A549 (cell line): Measurements from ENCODE around the gene ISCU.

ENCODE experiments used
- CTCF ChIP-seq: fragments of >200 bp; sonication (Bioruptor Twin); formaldehyde crosslinking; IDR thresholded peaks from 3 replicates; pipeline ENCODE4 v1.5.1; 2016
- E2F6 ChIP-seq: IDR thresholded peaks from 2 replicates; pipeline ENCODE4 v1.6.1; 2012; ENCODE audit warnings: low read depth, borderline replicate concordance
- EP300 ChIP-seq, 2 experiments: fragments of >200 bp; sonication (Bioruptor Twin); formaldehyde crosslinking; IDR thresholded peaks; 2 replicates in 1 of 2; 3 replicates in 1 of 2; pipeline ENCODE4 v1.6.1; 2016 to 2017
- HOXA7 ChIP-seq: fragments of 250-450 bp; sonication (Bioruptor Pico); IDR thresholded peaks from 2 replicates; pipeline ENCODE4 v1.5.0; 2020; ENCODE audit warnings: mild to moderate bottlenecking, moderate library complexity
- MAX ChIP-seq: IDR thresholded peaks from 2 replicates; pipeline ENCODE4 v1.6.1; 2012
- MYC ChIP-seq: IDR thresholded peaks from 2 replicates; pipeline ENCODE4 v1.6.1; 2012; ENCODE audit warnings: mild to moderate bottlenecking, inconsistent platforms, low read length, improper control_type of control experiment, borderline replicate concordance
- NR3C1 ChIP-seq: fragments of >200 bp; sonication (Bioruptor Twin); formaldehyde crosslinking; IDR thresholded peaks from 3 replicates; pipeline ENCODE4 v1.6.1; 2017
- PHF8 ChIP-seq: fragments of 200-600 bp; sonication (generic); IDR thresholded peaks from 2 replicates; pipeline ENCODE4 v1.6.1; 2016; ENCODE audit warnings: low read depth, mild to moderate bottlenecking, antibody characterized with exemption, moderate library complexity, borderline replicate concordance
- POLR2A ChIP-seq: IDR thresholded peaks from 2 replicates; pipeline ENCODE4 v1.6.1; 2012; ENCODE audit warnings: mild to moderate bottlenecking, low read length
- POLR2AphosphoS2 ChIP-seq: conservative IDR thresholded peaks from 2 replicates; pipeline ENCODE4 v1.6.1; 2012; ENCODE audit warnings: low read length, improper control_type of control experiment, inconsistent platforms
- RAD21 ChIP-seq, 2 experiments: fragments of >200 bp in 1 of 2; sonication (Bioruptor Twin) in 1 of 2; formaldehyde crosslinking in 1 of 2; IDR thresholded peaks in 1 of 2; conservative IDR thresholded peaks in 1 of 2; 2 replicates in 1 of 2; 3 replicates in 1 of 2; pipeline ENCODE4 v1.6.1; 2012 to 2018; ENCODE audit warnings: inconsistent platforms in 1 of 2
- RARB ChIP-seq: fragments of 250-450 bp; sonication (Bioruptor Pico); IDR thresholded peaks from 2 replicates; pipeline ENCODE4 v1.8.0; 2021; ENCODE audit warnings: mild to moderate bottlenecking, moderate library complexity
- TF ChIP-seq, protein P1 (sequence below): fragments of 200-600 bp; sonication (generic); IDR thresholded peaks from 2 replicates; pipeline ENCODE4 v1.6.1; 2016; ENCODE audit warnings: antibody characterized with exemption, mild to moderate bottlenecking, moderate library complexity
- TF ChIP-seq, protein P2 (sequence below): fragments of 450-650 bp; IDR thresholded peaks from 2 replicates; pipeline ENCODE4 v1.6.1; 2014; ENCODE audit warnings: antibody characterized with exemption

- TF ChIP-seq CTCF (no peak), RARB (CRISPR knock-in tag) (no peak), MYC (no peak), POLR2A (no peak), NR3C1 (no peak), POLR2AphosphoS2 (no peak), EP300 (IDR thresholded peaks at IDR 0.05) (no peak), MAX (no peak), E2F6 (no peak), HOXA7 (CRISPR knock-in tag) (no peak), RAD21 (conservative IDR thresholded peaks at IDR 0.05 in 1 of 2, IDR thresholded peaks at IDR 0.05 in 1 of 2) (no peak), PHF8 (no peak)
- TF ChIP-seq, protein P1, sequence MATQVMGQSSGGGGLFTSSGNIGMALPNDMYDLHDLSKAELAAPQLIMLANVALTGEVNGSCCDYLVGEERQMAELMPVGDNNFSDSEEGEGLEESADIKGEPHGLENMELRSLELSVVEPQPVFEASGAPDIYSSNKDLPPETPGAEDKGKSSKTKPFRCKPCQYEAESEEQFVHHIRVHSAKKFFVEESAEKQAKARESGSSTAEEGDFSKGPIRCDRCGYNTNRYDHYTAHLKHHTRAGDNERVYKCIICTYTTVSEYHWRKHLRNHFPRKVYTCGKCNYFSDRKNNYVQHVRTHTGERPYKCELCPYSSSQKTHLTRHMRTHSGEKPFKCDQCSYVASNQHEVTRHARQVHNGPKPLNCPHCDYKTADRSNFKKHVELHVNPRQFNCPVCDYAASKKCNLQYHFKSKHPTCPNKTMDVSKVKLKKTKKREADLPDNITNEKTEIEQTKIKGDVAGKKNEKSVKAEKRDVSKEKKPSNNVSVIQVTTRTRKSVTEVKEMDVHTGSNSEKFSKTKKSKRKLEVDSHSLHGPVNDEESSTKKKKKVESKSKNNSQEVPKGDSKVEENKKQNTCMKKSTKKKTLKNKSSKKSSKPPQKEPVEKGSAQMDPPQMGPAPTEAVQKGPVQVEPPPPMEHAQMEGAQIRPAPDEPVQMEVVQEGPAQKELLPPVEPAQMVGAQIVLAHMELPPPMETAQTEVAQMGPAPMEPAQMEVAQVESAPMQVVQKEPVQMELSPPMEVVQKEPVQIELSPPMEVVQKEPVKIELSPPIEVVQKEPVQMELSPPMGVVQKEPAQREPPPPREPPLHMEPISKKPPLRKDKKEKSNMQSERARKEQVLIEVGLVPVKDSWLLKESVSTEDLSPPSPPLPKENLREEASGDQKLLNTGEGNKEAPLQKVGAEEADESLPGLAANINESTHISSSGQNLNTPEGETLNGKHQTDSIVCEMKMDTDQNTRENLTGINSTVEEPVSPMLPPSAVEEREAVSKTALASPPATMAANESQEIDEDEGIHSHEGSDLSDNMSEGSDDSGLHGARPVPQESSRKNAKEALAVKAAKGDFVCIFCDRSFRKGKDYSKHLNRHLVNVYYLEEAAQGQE: no peak
- TF ChIP-seq, protein P2, sequence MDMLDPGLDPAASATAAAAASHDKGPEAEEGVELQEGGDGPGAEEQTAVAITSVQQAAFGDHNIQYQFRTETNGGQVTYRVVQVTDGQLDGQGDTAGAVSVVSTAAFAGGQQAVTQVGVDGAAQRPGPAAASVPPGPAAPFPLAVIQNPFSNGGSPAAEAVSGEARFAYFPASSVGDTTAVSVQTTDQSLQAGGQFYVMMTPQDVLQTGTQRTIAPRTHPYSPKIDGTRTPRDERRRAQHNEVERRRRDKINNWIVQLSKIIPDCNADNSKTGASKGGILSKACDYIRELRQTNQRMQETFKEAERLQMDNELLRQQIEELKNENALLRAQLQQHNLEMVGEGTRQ: no peak
Observed at GRCh38 chr12:108577458-108577857, 15.1 kb downstream of the ISCU start.
